HepG2 (cell line): Measurements from ENCODE around the gene WDR27. TPM values are rescaled to one million over a fixed set of nuclear protein-coding genes. Genes with fewer than 3 reads are reported as not detected.

Experiments used
- CREB1 ChIP-seq, 2 experiments: fragments of 450-650 bp in 1 of 2; IDR thresholded peaks; 2 replicates each; pipeline ENCODE4 v1.6.1; 2016 to 2017; ENCODE audit warnings: control low read depth in 1 of 2, mild to moderate bottlenecking in 1 of 2, missing compliant biosample characterization in 1 of 2, missing genetic modification characterization in 1 of 2
- DZIP1 ChIP-seq: sonication (generic); formaldehyde crosslinking; IDR thresholded peaks from 2 replicates; pipeline ENCODE4 v1.5.0; 2020; ENCODE audit warnings: mild to moderate bottlenecking, missing genetic modification reagents
- EEA1 ChIP-seq: sonication (generic); formaldehyde crosslinking; IDR thresholded peaks from 2 replicates; pipeline ENCODE4 v1.5.1; 2020; ENCODE audit warnings: mild to moderate bottlenecking, missing genetic modification reagents, borderline replicate concordance
- HOXA5 ChIP-seq: sonication (generic); formaldehyde crosslinking; IDR thresholded peaks from 2 replicates; pipeline ENCODE4 v1.4.0; 2020; ENCODE audit warnings: missing genetic modification reagents
- HOXD1 ChIP-seq: sonication (generic); formaldehyde crosslinking; IDR thresholded peaks from 2 replicates; pipeline ENCODE4 v1.5.0; 2020; ENCODE audit warnings: missing genetic modification reagents
- IKZF4 ChIP-seq: sonication (generic); formaldehyde crosslinking; IDR thresholded peaks from 2 replicates; pipeline ENCODE4 v1.5.1; 2020; ENCODE audit warnings: borderline replicate concordance, mild to moderate bottlenecking, low read depth, missing genetic modification reagents; ENCODE audit errors: not compliant biosample characterization
- MXD1 ChIP-seq: sonication (generic); formaldehyde crosslinking; IDR thresholded peaks from 2 replicates; pipeline ENCODE4 v1.4.0; 2020; ENCODE audit warnings: mild to moderate bottlenecking, missing genetic modification reagents
- NKX3-1 ChIP-seq: sonication (generic); formaldehyde crosslinking; IDR thresholded peaks from 2 replicates; pipeline ENCODE4 v1.5.0; 2020; ENCODE audit warnings: missing genetic modification reagents
- PPARG ChIP-seq: conservative IDR thresholded peaks from 2 replicates; pipeline ENCODE4 v1.6.1; 2016; ENCODE audit warnings: missing biosample characterization, missing genetic modification reagents
- RARG ChIP-seq: sonication (generic); formaldehyde crosslinking; IDR thresholded peaks from 2 replicates; pipeline ENCODE4 v1.4.0; 2020; ENCODE audit warnings: low read depth, mild to moderate bottlenecking, missing genetic modification reagents
- SALL2 ChIP-seq: sonication (generic); formaldehyde crosslinking; IDR thresholded peaks from 2 replicates; pipeline ENCODE4 v1.8.1; 2023; ENCODE audit warnings: mild to moderate bottlenecking, missing genetic modification reagents, inconsistent platforms
- SIX4 ChIP-seq: sonication (generic); formaldehyde crosslinking; IDR thresholded peaks from 2 replicates; pipeline ENCODE4 v1.4.0; 2020; ENCODE audit warnings: missing genetic modification reagents
- SMAD9 ChIP-seq: sonication (generic); formaldehyde crosslinking; IDR thresholded peaks from 2 replicates; pipeline ENCODE4 v1.5.1; 2020; ENCODE audit warnings: mild to moderate bottlenecking, missing genetic modification reagents
- SNAPC5 ChIP-seq: sonication (generic); formaldehyde crosslinking; IDR thresholded peaks from 2 replicates; pipeline ENCODE4 v1.8.1; 2023; ENCODE audit warnings: mild to moderate bottlenecking, missing genetic modification reagents, borderline replicate concordance
- TCF12 ChIP-seq, 2 experiments: fragments of 450-650 bp in 1 of 2; sonication (generic) in 1 of 2; formaldehyde crosslinking in 1 of 2; IDR thresholded peaks; 2 replicates each; pipeline versions ENCODE4 v1.6.1 to v1.8.0; 2017 to 2022; ENCODE audit warnings: antibody characterized with exemption in 1 of 2, mild to moderate bottlenecking in 1 of 2, missing genetic modification reagents in 1 of 2, moderate library complexity in 1 of 2
- TCF7L2 ChIP-seq: IDR thresholded peaks from 2 replicates; pipeline ENCODE4 v1.6.1; 2011; ENCODE audit warnings: mild to moderate bottlenecking, low read depth, low read length, moderate library complexity
- ZFP82 ChIP-seq: sonication (generic); formaldehyde crosslinking; IDR thresholded peaks from 2 replicates; pipeline ENCODE4 v1.5.1; 2020; ENCODE audit warnings: mild to moderate bottlenecking, missing genetic modification reagents, borderline replicate concordance
- ZNF263 ChIP-seq: sonication (generic); formaldehyde crosslinking; IDR thresholded peaks from 2 replicates; pipeline ENCODE4 v1.4.0; 2020; ENCODE audit warnings: missing genetic modification reagents
- ZNF572 ChIP-seq: sonication (generic); formaldehyde crosslinking; IDR thresholded peaks from 2 replicates; pipeline ENCODE4 v1.5.1; 2020; ENCODE audit warnings: mild to moderate bottlenecking, missing genetic modification reagents
- ZNF773 ChIP-seq: sonication (generic); formaldehyde crosslinking; IDR thresholded peaks from 2 replicates; pipeline ENCODE4 v1.4.0; 2020; ENCODE audit warnings: missing genetic modification reagents, borderline replicate concordance
- ZNF788 ChIP-seq: sonication (generic); formaldehyde crosslinking; IDR thresholded peaks from 2 replicates; pipeline ENCODE4 v1.5.0; 2020; ENCODE audit warnings: mild to moderate bottlenecking, missing genetic modification reagents, borderline replicate concordance
- ZNF839 ChIP-seq: sonication (generic); formaldehyde crosslinking; IDR thresholded peaks from 2 replicates; pipeline ENCODE4 v1.4.0; 2020; ENCODE audit warnings: missing genetic modification reagents, mild to moderate bottlenecking, borderline replicate concordance
- polyA plus RNA-seq, 8 experiments: library from polyadenylated mRNA; depleted of rRNA in 3 of 8; stranded (reverse) in 7 of 8; unstranded in 1 of 8; fragments of >200 nt; fragmentation: Illumina TruSeq in 4 of 8; extraction: Trizol in 4 of 8; gene quantifications; 2 replicates each; pipeline versions ENCODE4 v1.2.1 to v1.2.3, GENCODE V29; 2011 to 2016; ENCODE audit warnings: low read depth in 4 of 8, missing spikeins in 1 of 8, mixed read lengths in 1 of 8; ENCODE audit not compliant: insufficient read depth in 1 of 8
- total RNA-seq, 5 experiments: library from RNA; depleted of rRNA; stranded (reverse); fragments of >200 nt; fragmentation: Illumina TruSeq; extraction: Trizol; gene quantifications; 2 replicates each; pipeline ENCODE4 v1.2.3, GENCODE V29; 2016; ENCODE audit warnings: low read depth in 1 of 5

WDR27 gene
- total and polyA plus RNA-seq, 2 of the 13 experiments (the other 11 are each of a cell fraction or from before 2014, with no cell fraction given), result 34.1 to 80.3 TPM

GRCh38 chr6:169701311-169701953 lies 397 bp downstream of the WDR27 start (continued):
- TF ChIP-seq DZIP1 (CRISPR knock-in tag) (0 out of 2 replicates have a peak, but pooled peaks have one; percentile 65), SIX4 (no peak), ZFP82 (CRISPR knock-in tag) (peak; percentile 86), PPARG (CRISPR knock-in tag) (no peak), RARG (CRISPR knock-in tag) (peak; percentile 37; the same call in 1 of the 2 replicates), HOXA5 (CRISPR knock-in tag) (no peak), CREB1 (IDR thresholded peaks at IDR 0.05) (no peak), CREB1 (CRISPR knock-in tag; IDR thresholded peaks at IDR 0.05) (no peak), ZNF839 (CRISPR knock-in tag) (no peak), NKX3-1 (CRISPR knock-in tag) (no peak), SALL2 (CRISPR knock-in tag) (no peak), TCF12 (IDR thresholded peaks at IDR 0.05) (no peak), TCF12 (CRISPR knock-in tag; IDR thresholded peaks at IDR 0.05) (0 out of 2 replicates have a peak, but pooled peaks have one; percentile 27), ZNF572 (no peak), HOXD1 (no peak), SMAD9 (peak; percentile 95), EEA1 (CRISPR knock-in tag) (0 out of 2 replicates have a peak, but pooled peaks have one; percentile 0), ZNF263 (peak; percentile 95), SNAPC5 (CRISPR knock-in tag) (no peak), IKZF4 (peak; percentile 92), ZNF788 (CRISPR knock-in tag) (no peak), MXD1 (CRISPR knock-in tag) (no peak), TCF7L2 (no peak), ZNF773 (CRISPR knock-in tag) (peak; percentile 61; the same call in 1 of the 2 replicates)
